Lung (tissue), 12 donors: ENCODE data around the gene ROR1. TPM values are rescaled to one million over a fixed set of nuclear protein-coding genes. Genes with fewer than 3 reads are reported as not detected.

Experiments
- ATAC-seq: fragments of 200-7000 bp; cut with Tn5 transposase; one replicate; pipeline ENCODE4 v1.9.1; 2020; ENCODE audit warnings: moderate number of reproducible peaks; ENCODE audit not compliant: insufficient read depth, low FRiP score
- DNase-seq, 3 donors: peaks; one replicate each; pipeline ENCODE4 v3.0.0-alpha.2; 2013 to 2017
- H3K27ac ChIP-seq, 2 donors: one replicate each; pipeline ENCODE4 v1.5.1; 2013; ENCODE audit warnings: mild to moderate bottlenecking in 2 of 2, moderate library complexity in 2 of 2, control low read depth in 1 of 2, inconsistent platforms in 1 of 2, low read depth in 1 of 2, low read length in 1 of 2
- H3K27me3 ChIP-seq, 3 donors: one replicate each; pipeline ENCODE4 v1.5.1; 2013; ENCODE audit warnings: low read length in 2 of 3; ENCODE audit not compliant: control insufficient read depth in 3 of 3, insufficient read depth in 3 of 3
- H3K36me3 ChIP-seq, 4 donors: one replicate each; pipeline ENCODE4 v1.5.1; 2013; ENCODE audit warnings: low read length in 4 of 4, mild to moderate bottlenecking in 1 of 4, moderate library complexity in 1 of 4; ENCODE audit not compliant: control insufficient read depth in 4 of 4, insufficient read depth in 4 of 4
- H3K4me1 ChIP-seq, 5 donors: one replicate each; pipeline ENCODE4 v1.5.1; 2013; ENCODE audit warnings: low read length in 5 of 5, mild to moderate bottlenecking in 2 of 5, moderate library complexity in 1 of 5; ENCODE audit not compliant: control insufficient read depth in 5 of 5, insufficient read depth in 5 of 5
- H3K4me3 ChIP-seq: one replicate; pipeline ENCODE4 v1.5.1; 2013; ENCODE audit warnings: mild to moderate bottlenecking, control low read depth, moderate library complexity
- H3K9ac ChIP-seq, 2 donors: one replicate each; pipeline ENCODE4 v1.5.1; 2013; ENCODE audit warnings: low read length in 2 of 2, control low read depth in 1 of 2; ENCODE audit not compliant: insufficient read depth in 1 of 2
- H3K9me3 ChIP-seq, 4 donors: one replicate each; pipeline ENCODE4 v1.5.1; 2013; ENCODE audit warnings: low read length in 3 of 4, mild to moderate bottlenecking in 1 of 4, moderate library complexity in 1 of 4; ENCODE audit not compliant: control insufficient read depth in 4 of 4, insufficient read depth in 3 of 4
- CTCF ChIP-seq: IDR thresholded peaks from 2 replicates; pipeline ENCODE4 v1.5.1; 2012; ENCODE audit warnings: mild to moderate bottlenecking; ENCODE audit errors: control extremely low read depth, extremely low read depth
- WGBS, 2 donors: extraction: QIAGEN DNeasy Blood & Tissue Kit; methylation state at CpG; one replicate each; pipeline ENCODE4 v1.1.7; 2013; 5-methylcytosine and 5-hydroxymethylcytosine counted together
- polyA plus RNA-seq, 2 donors: library from polyadenylated mRNA; stranded (reverse); fragments of 200-250 nt; gene quantifications; one replicate each; pipeline ENCODE4 v1.2.1, GENCODE V29; 2013
- total RNA-seq, 2 donors: library from RNA; depleted of rRNA in 1 of 2; stranded (reverse); fragments of >200 nt in 1 of 2; gene quantifications; one replicate each; pipeline ENCODE4 v1.2.1, GENCODE V29; 2014 to 2021
- donor health status: control.
- donor health status: control.
- donor health status: Bipolar disorder and iron deficiency.
- donor health status: healthy.
- donor health status: DM: yes; HTN: yes; CAD: no.

ROR1 gene
- total and polyA plus RNA-seq, 4 donors = 2.9 to 47.0 (median 14.0) TPM

DNA sequence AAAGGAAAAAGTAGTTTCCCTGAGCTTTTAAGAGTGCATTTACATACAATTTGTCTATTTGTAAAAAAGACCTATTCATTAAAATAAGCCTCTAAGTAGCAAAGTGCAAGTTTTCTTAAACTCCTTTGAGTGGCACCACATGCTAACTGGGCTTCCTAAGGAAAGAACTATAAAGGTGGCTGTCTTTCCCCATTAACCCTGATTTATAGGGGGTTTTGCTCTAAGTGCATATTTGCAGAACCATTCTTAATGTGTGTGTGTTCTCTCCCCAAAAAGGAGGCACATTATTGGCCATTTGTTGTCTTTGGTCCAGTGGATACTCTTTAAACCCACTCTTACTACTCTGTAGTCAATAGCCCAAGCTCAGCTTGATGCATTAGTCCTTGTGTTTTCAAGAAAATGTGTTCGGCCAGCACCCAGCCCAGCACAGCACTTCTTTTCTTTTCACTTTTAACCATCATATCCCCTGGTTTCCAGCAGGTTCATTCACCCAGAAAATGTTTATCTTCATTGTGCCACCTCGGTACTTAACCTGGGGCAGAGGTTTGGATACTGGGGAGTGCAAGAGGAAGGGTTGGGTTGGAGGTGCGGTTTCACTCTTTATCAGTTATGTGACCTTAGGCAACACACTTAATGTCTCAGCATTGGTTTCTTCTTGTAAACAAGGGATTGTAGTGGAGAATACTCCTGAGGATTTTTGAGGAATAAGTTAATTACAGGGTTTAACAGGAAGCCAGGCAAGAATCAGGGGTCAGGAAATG is 267.7 kb downstream of the ROR1 start:
- Histone ChIP-seq H3K27ac (peak overlapping the region; percentile 15 to 91), H3K27me3 (no peaks in the 10 kb centered on the region), H3K36me3 (peaks cover 0 to under 1% (median 0%) of the 10 kb centered on the region in 4 donors), H3K9me3 (no peaks in the 10 kb centered on the region), H3K4me1 (peaks cover 3 to 65% (median 37%) of the 10 kb centered on the region in 5 donors), H3K9ac (no peak overlapping the region), H3K4me3 (no peak overlapping the region)
- DNase-seq (no peak), ATAC-seq (no peak)
- TF ChIP-seq CTCF = no peak
- 74 to 86% methylated on average over 3 of the region's 3 CpGs for WGBS, 2 donors

DNA sequence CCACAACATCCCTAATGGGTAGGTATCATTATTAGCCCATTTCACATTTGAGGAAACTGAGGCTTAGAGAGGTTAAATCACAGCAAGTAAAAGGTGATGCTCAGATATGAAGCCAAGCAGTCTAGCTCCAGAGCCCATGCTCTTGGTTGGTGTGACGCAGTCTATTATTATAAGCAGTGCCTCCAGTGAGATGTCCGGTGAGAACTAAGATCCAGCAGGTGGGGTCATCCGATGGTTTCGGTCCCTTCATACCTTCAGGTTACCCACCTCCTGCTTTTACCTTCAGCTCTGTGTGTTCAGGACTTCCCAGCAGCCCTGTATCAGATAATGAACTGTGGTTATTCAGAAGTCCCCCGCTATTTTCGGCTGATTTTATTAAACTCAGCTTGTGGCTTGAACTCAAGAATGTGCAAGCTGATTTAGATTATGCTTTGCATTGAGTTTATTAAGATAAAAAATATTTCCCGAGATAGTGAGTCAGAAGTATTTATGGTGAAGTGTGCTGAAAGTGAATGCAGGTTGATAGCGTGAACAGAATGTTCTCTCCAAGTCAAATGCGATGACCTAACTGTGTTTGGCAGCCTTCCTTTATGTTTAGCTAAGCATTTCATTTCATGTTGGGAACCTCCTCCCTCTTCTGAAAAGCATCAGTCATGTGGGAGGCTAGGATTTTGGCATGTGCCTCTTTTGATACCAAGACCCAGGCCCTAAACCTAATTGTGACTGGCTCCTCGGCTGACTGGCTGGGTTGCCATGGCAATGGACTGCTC is 268.7 kb downstream of the ROR1 start:
- H3K4me1 ChIP-seq = peaks cover 3 to 57% (median 34%) of the 10 kb centered on the region in 5 donors
- peak; percentile 63 to 89 (median 87) for DNase-seq
- no peaks in the 10 kb centered on the region for H3K27me3 ChIP-seq
- no peak overlapping the region for H3K4me3 ChIP-seq
- no peaks in the 10 kb centered on the region for H3K9me3 ChIP-seq
- H3K27ac ChIP-seq = peak overlapping the region; percentile 41 to 91
- 63 to 75% methylated on average over 10 of the region's 10 CpGs for WGBS, 2 donors
- peak; percentile 61 for ATAC-seq
- H3K9ac ChIP-seq = no peak overlapping the region
- H3K36me3 ChIP-seq = no peaks in the 10 kb centered on the region
- TF ChIP-seq CTCF = no peak

GRCh38 chr1:64043288-64043687 is 269.5 kb downstream of the ROR1 start:
- Histone ChIP-seq H3K36me3 (no peaks in the 10 kb centered on the region), H3K4me3 (no peak overlapping the region), H3K27me3 (no peaks in the 10 kb centered on the region), H3K9ac (no peak overlapping the region), H3K27ac (peak overlapping the region in 1 of 2 donors; percentile 88), H3K4me1 (peaks cover 3 to 49% (median 27%) of the 10 kb centered on the region in 5 donors), H3K9me3 (no peaks in the 10 kb centered on the region)
- TF ChIP-seq CTCF = no peak
- DNase-seq = peak in 2 of 3 donors; percentile 21 to 37
- 70 to 79% methylated on average over 2 of the region's 2 CpGs for WGBS, 2 donors
- ATAC-seq = no peak
